ENCODE data around the gene YARS2.
"Not testable (repeated sequence)": the region's sequence is repeated elsewhere in the genome, so short reads cannot be mapped to it uniquely, and the experiment has no call there.

YARS2 gene

DNA sequence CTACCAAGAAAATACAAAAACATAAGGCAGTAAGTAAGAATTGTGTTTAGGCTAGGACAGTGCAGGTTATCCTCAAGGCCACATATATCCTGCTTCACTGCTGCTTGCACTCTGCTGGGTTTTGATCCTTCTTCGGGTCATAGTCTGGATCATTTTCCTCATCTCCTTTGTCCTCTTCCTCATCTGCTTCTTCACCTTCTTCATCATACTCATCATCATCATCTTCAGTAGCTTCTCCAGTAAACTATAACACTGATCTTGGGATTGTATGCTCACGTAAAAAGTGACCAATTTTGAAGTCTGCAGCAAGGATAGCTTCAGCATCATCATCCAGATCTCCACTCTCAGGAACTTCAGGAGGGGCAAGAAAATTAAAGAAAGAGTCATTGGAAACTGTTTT, 29.4 kb downstream of the YARS2 start:
- Histone ChIP-seq H3K27me3 (ENCODE audit: control insufficient read depth in 5 of 5, insufficient read depth in 4 of 5, low read length in 5 of 5) (no peaks in the 10 kb centered on the region), H3K36me3 (ENCODE audit: control insufficient read depth in 5 of 5, insufficient read depth in 5 of 5, low read length in 5 of 5) (peaks cover 24 to 64% (median 26%) of the 10 kb centered on the region in 5 donors), H3K27ac (ENCODE audit: low read depth, low read length) (no peak overlapping the region), H3K4me3 (ENCODE audit: low read depth in 1 of 5, low read length in 5 of 5) (no peak overlapping the region), H3K9me3 (ENCODE audit: control insufficient read depth in 5 of 5, low read length in 5 of 5) (no peaks in the 10 kb centered on the region), H3K9ac (ENCODE audit: low read length in 5 of 5) (no peak overlapping the region), H3K4me1 (ENCODE audit: control insufficient read depth in 5 of 5, insufficient read depth in 5 of 5, low read length in 5 of 5) (no peaks in the 10 kb centered on the region)

DNA sequence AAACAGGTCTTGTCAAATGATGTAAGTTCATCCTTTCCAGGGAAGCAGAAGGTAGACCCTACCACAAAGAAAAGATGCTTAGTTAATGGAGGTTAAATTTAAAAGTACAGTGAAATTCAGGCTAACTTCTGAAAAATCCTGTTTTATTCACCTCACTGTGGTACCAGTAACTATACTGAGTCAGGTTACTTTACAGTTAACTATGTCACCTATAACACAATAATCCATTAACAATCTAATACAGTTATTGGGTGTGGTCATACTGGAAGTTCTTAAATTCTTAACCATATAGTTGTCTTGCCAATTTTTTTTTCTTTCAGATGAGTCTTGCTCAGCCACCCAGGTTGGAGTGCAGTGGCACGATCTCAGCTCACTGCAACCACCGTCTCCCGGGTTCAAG, 30.4 kb downstream of the YARS2 start:
- H3K36me3 ChIP-seq (ENCODE audit: control insufficient read depth in 5 of 5, insufficient read depth in 5 of 5, low read length in 5 of 5) = peaks cover 26 to 67% (median 28%) of the 10 kb centered on the region in 5 donors
- not testable (repeated sequence) for H3K9ac ChIP-seq (ENCODE audit: low read length in 5 of 5); H3K27me3 ChIP-seq (ENCODE audit: control insufficient read depth in 5 of 5, insufficient read depth in 4 of 5, low read length in 5 of 5); H3K4me1 ChIP-seq (ENCODE audit: control insufficient read depth in 5 of 5, insufficient read depth in 5 of 5, low read length in 5 of 5); H3K4me3 ChIP-seq (ENCODE audit: low read depth in 1 of 5, low read length in 5 of 5); H3K9me3 ChIP-seq (ENCODE audit: control insufficient read depth in 5 of 5, low read length in 5 of 5); H3K27ac ChIP-seq (ENCODE audit: low read depth, low read length)

DNA sequence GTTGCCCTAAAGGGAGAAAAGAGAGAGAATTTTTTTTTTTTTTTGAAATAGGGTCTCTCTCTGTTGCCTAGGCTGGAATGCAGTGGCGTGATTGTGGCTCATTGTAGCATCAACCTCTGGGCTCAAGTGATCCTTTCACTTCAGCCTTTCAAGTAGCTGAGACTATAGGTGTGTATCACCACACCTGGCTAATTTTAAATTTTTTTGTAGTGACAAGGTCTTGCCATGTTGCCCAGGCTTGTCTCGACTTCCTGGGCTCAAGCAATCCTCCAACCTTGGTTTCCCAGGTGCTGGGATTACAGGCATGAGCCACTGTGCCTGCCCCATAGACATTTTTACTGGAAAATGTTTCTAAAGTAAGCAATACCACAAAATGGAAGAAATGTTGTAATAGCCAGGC, 36.8 kb downstream of the YARS2 start:
- H3K27me3 ChIP-seq (ENCODE audit: control insufficient read depth in 5 of 5, insufficient read depth in 4 of 5, low read length in 5 of 5) = no peaks in the 10 kb centered on the region
- no peak overlapping the region for H3K27ac ChIP-seq (ENCODE audit: low read depth, low read length)
- H3K9me3 ChIP-seq (ENCODE audit: control insufficient read depth in 5 of 5, low read length in 5 of 5) = no peaks in the 10 kb centered on the region
- H3K36me3 ChIP-seq (ENCODE audit: control insufficient read depth in 5 of 5, insufficient read depth in 5 of 5, low read length in 5 of 5) = peaks cover 19 to 31% (median 20%) of the 10 kb centered on the region in 5 donors
- no peak overlapping the region for H3K4me3 ChIP-seq (ENCODE audit: low read depth in 1 of 5, low read length in 5 of 5)
- no peak overlapping the region for H3K9ac ChIP-seq (ENCODE audit: low read length in 5 of 5)
- H3K4me1 ChIP-seq (ENCODE audit: control insufficient read depth in 5 of 5, insufficient read depth in 5 of 5, low read length in 5 of 5) = no peaks in the 10 kb centered on the region

DNA sequence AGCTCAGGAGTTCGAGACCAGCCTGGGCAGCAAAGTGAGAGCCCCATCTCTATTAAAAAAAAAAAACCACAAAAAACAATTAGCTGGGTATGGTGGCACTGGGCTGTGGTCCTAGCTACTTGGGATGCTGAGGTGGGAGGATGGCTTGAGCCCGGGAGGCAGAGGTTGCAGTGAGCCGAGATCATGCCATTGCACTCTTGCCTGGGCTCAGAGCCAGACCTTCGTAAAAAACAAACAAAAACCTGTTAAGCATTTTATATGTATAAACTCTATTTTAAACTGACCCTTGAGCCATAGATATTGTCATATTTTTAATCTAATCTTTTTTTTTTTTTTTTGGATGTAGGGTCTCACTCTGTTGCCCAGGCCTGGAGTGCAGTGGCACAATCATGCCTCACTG, 40.9 kb downstream of the YARS2 start:
- peaks cover 17 to 34% (median 26%) of the 10 kb centered on the region in 5 donors for H3K36me3 ChIP-seq (ENCODE audit: control insufficient read depth in 5 of 5, insufficient read depth in 5 of 5, low read length in 5 of 5)
- H3K4me1 ChIP-seq (ENCODE audit: control insufficient read depth in 5 of 5, insufficient read depth in 5 of 5, low read length in 5 of 5) = no peaks in the 10 kb centered on the region
- H3K4me3 ChIP-seq (ENCODE audit: low read depth in 1 of 5, low read length in 5 of 5) = no peak overlapping the region
- H3K27me3 ChIP-seq (ENCODE audit: control insufficient read depth in 5 of 5, insufficient read depth in 4 of 5, low read length in 5 of 5) = no peaks in the 10 kb centered on the region
- H3K27ac ChIP-seq (ENCODE audit: low read depth, low read length) = no peak overlapping the region
- H3K9ac ChIP-seq (ENCODE audit: low read length in 5 of 5) = no peak overlapping the region
- no peaks in the 10 kb centered on the region for H3K9me3 ChIP-seq (ENCODE audit: control insufficient read depth in 5 of 5, low read length in 5 of 5)

DNA sequence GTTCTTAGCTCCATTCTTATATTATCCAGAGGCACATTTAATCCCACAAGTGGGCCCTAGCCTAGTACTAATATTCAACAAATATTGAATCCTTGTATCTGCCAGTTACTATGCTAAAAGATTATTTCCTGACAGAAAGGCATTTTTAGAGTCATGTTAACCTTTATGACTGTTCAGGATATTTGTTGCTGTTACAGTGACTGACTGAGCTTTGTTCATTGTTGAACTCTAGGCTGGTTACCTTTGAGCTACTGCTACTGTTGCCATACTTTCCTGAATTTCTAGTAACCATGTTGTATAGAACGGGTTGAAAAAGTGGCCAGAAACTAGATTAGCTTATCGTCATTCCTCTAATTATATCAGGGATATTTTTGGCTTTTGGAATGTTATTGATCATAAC, 46.8 kb downstream of the YARS2 start:
- Histone ChIP-seq H3K36me3 (ENCODE audit: control insufficient read depth in 5 of 5, insufficient read depth in 5 of 5, low read length in 5 of 5) (peaks cover 16 to 28% (median 23%) of the 10 kb centered on the region in 5 donors), H3K27me3 (ENCODE audit: control insufficient read depth in 5 of 5, insufficient read depth in 4 of 5, low read length in 5 of 5) (no peaks in the 10 kb centered on the region), H3K27ac (ENCODE audit: low read depth, low read length) (peak overlapping the region; percentile 2), H3K9me3 (ENCODE audit: control insufficient read depth in 5 of 5, low read length in 5 of 5) (no peaks in the 10 kb centered on the region), H3K4me3 (ENCODE audit: low read depth in 1 of 5, low read length in 5 of 5) (no peak overlapping the region), H3K4me1 (ENCODE audit: control insufficient read depth in 5 of 5, insufficient read depth in 5 of 5, low read length in 5 of 5) (peaks cover 0 to 4% (median 0%) of the 10 kb centered on the region in 5 donors), H3K9ac (ENCODE audit: low read length in 5 of 5) (peak overlapping the region in 1 of 5 donors; percentile 40)

DNA sequence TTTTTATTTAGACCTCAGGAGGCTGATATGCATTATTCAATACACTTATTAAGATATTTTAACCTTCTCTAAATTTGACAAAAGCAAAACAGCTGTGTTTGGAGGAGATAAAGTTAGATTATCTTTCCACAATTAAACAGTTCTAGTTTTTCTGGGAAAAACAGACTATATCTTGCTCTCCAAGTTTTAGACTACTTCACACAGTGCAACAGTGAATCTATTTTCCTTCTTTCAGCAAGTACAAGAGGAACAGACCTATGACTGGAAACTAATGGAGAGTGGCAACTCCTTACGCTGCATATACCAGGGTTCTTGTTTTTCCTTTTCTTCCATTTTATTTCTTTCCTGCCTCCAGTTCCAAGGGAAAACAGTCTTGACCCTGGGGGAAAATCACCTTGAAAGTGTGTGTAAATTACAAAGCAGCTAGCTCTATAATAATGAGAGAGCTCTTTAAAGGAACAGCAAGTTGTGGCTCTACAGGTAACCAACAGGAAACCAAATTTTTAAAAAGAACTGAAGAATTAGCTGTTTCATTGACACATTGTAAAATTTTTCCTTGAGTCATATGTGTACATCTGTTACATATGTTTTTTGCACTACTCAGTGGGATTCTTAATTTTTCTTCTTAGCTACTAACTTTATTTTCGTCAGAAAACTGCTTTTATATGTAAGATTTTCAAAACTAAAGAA, 49.2 kb downstream of the YARS2 start:
- no peak overlapping the region for H3K4me3 ChIP-seq (ENCODE audit: low read depth in 1 of 5, low read length in 5 of 5)
- H3K9me3 ChIP-seq (ENCODE audit: control insufficient read depth in 5 of 5, low read length in 5 of 5) = no peaks in the 10 kb centered on the region
- peaks cover 6 to 17% (median 12%) of the 10 kb centered on the region in 5 donors for H3K36me3 ChIP-seq (ENCODE audit: control insufficient read depth in 5 of 5, insufficient read depth in 5 of 5, low read length in 5 of 5)
- H3K4me1 ChIP-seq (ENCODE audit: control insufficient read depth in 5 of 5, insufficient read depth in 5 of 5, low read length in 5 of 5) = peaks cover 0 to 4% (median 0%) of the 10 kb centered on the region in 5 donors
- no peak overlapping the region for H3K9ac ChIP-seq (ENCODE audit: low read length in 5 of 5)
- no peaks in the 10 kb centered on the region for H3K27me3 ChIP-seq (ENCODE audit: control insufficient read depth in 5 of 5, insufficient read depth in 4 of 5, low read length in 5 of 5)
- no peak overlapping the region for H3K27ac ChIP-seq (ENCODE audit: low read depth, low read length)

DNA sequence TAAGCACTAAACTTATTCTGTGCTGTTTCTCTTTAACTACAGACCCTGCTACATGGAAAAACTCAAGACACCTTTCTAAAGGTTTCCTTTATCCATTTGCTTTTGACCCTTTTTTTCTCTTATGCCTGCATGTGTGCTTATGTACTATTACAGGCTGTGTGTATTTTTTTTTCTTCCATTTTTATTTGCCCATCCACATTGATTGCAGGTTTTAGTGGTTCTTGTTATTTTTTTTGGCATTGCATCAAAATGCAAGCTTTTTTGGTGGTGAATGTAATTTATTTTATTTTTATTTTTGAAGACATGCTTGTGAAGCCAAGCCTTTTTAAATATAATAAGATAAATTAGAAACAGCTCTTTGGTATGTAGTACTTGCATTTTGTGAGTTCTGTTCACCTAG, 49.9 kb downstream of the YARS2 start:
- no peaks in the 10 kb centered on the region for H3K9me3 ChIP-seq (ENCODE audit: control insufficient read depth in 5 of 5, low read length in 5 of 5)
- H3K4me3 ChIP-seq (ENCODE audit: low read depth in 1 of 5, low read length in 5 of 5) = no peak overlapping the region
- H3K9ac ChIP-seq (ENCODE audit: low read length in 5 of 5) = no peak overlapping the region
- peaks cover 0 to 4% (median 0%) of the 10 kb centered on the region in 5 donors for H3K4me1 ChIP-seq (ENCODE audit: control insufficient read depth in 5 of 5, insufficient read depth in 5 of 5, low read length in 5 of 5)
- H3K27ac ChIP-seq (ENCODE audit: low read depth, low read length) = no peak overlapping the region
- peaks cover 0 to 11% (median 5%) of the 10 kb centered on the region in 5 donors for H3K36me3 ChIP-seq (ENCODE audit: control insufficient read depth in 5 of 5, insufficient read depth in 5 of 5, low read length in 5 of 5)
- H3K27me3 ChIP-seq (ENCODE audit: control insufficient read depth in 5 of 5, insufficient read depth in 4 of 5, low read length in 5 of 5) = no peaks in the 10 kb centered on the region

DNA sequence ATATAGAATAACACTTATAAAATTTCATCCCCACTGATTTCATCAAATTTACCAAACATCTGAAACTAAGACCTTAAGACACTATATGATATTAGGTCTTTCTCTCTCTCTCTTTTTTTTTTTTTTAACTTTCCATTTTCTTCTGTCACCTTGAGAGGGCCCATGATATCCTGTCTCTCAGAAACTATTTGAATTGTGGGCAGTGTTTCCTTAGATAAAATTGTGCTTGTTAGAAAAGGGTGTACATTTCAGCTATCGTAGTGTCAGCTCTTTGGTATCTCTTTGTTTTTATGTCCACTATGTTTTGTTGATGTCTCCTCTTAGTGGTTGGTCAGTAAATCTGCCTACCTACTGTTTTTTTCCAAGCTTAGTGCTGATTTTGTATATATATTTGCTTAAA, 52.8 kb downstream of the YARS2 start:
- Histone ChIP-seq H3K27me3 (ENCODE audit: control insufficient read depth in 5 of 5, insufficient read depth in 4 of 5, low read length in 5 of 5) (no peaks in the 10 kb centered on the region), H3K9me3 (ENCODE audit: control insufficient read depth in 5 of 5, low read length in 5 of 5) (no peaks in the 10 kb centered on the region), H3K4me3 (ENCODE audit: low read depth in 1 of 5, low read length in 5 of 5) (no peak overlapping the region), H3K4me1 (ENCODE audit: control insufficient read depth in 5 of 5, insufficient read depth in 5 of 5, low read length in 5 of 5) (no peaks in the 10 kb centered on the region), H3K27ac (ENCODE audit: low read depth, low read length) (no peak overlapping the region), H3K36me3 (ENCODE audit: control insufficient read depth in 5 of 5, insufficient read depth in 5 of 5, low read length in 5 of 5) (peaks cover 0 to 11% (median 0%) of the 10 kb centered on the region in 5 donors), H3K9ac (ENCODE audit: low read length in 5 of 5) (no peak overlapping the region)

DNA sequence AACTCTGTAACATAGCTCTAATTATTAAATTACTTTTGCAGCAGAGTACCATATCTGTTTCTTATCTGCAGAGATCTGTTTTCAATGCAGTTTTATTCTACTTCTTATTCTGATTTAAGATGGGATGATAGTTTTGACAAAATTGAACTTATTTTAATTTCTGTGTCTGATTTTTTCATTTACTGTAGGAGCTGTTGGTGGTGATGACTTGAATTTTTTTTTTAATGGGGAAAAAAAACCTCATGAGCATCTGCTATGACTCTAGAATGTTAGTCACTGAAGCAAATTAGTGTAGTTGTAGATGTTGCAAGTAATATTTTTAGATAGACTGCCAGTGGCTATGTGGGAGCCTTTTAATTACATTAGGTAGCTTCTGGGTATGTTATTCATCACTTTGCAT, 53.2 kb downstream of the YARS2 start:
- no peak overlapping the region for H3K9ac ChIP-seq (ENCODE audit: low read length in 5 of 5)
- H3K27ac ChIP-seq (ENCODE audit: low read depth, low read length) = no peak overlapping the region
- H3K27me3 ChIP-seq (ENCODE audit: control insufficient read depth in 5 of 5, insufficient read depth in 4 of 5, low read length in 5 of 5) = no peaks in the 10 kb centered on the region
- H3K4me3 ChIP-seq (ENCODE audit: low read depth in 1 of 5, low read length in 5 of 5) = no peak overlapping the region
- no peaks in the 10 kb centered on the region for H3K9me3 ChIP-seq (ENCODE audit: control insufficient read depth in 5 of 5, low read length in 5 of 5)
- H3K36me3 ChIP-seq (ENCODE audit: control insufficient read depth in 5 of 5, insufficient read depth in 5 of 5, low read length in 5 of 5) = peaks cover 0 to 11% (median 0%) of the 10 kb centered on the region in 5 donors
- no peaks in the 10 kb centered on the region for H3K4me1 ChIP-seq (ENCODE audit: control insufficient read depth in 5 of 5, insufficient read depth in 5 of 5, low read length in 5 of 5)

DNA sequence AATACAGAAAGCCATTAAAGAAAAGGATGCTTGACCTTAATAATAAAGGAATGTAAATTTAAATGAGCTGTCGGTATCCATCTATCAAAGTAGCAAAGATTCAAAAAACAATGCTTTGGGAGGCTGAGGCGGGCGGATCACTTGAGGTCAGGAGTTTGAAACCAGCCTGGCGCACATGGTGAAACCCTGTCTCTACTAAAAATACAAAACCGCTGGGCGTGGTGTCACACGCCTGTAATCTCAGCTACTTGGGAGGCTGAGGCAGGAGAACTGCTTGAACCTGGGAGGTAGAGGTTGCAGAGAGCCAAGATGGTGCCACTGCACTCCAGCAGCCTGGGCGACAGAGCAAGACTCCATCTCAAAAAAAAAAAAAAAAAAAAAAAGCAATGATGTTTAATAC, 56.3 kb downstream of the YARS2 start:
- H3K9me3 ChIP-seq (ENCODE audit: control insufficient read depth in 5 of 5, low read length in 5 of 5); H3K27ac ChIP-seq (ENCODE audit: low read depth, low read length): not testable (repeated sequence)

More for the DNA sequence above, 56.3 kb downstream of the YARS2 start:
- not testable (repeated sequence) for H3K27me3 ChIP-seq (ENCODE audit: control insufficient read depth in 5 of 5, insufficient read depth in 4 of 5, low read length in 5 of 5); H3K9ac ChIP-seq (ENCODE audit: low read length in 5 of 5); H3K4me1 ChIP-seq (ENCODE audit: control insufficient read depth in 5 of 5, insufficient read depth in 5 of 5, low read length in 5 of 5); H3K4me3 ChIP-seq (ENCODE audit: low read depth in 1 of 5, low read length in 5 of 5)
- H3K36me3 ChIP-seq (ENCODE audit: control insufficient read depth in 5 of 5, insufficient read depth in 5 of 5, low read length in 5 of 5) = peaks cover 0 to 11% (median 0%) of the 10 kb centered on the region in 5 donors

Measured in subcutaneous abdominal adipose tissue (tissue), 5 donors.